ENCODE data around the gene SLC6A7.

SLC6A7 gene

DNA sequence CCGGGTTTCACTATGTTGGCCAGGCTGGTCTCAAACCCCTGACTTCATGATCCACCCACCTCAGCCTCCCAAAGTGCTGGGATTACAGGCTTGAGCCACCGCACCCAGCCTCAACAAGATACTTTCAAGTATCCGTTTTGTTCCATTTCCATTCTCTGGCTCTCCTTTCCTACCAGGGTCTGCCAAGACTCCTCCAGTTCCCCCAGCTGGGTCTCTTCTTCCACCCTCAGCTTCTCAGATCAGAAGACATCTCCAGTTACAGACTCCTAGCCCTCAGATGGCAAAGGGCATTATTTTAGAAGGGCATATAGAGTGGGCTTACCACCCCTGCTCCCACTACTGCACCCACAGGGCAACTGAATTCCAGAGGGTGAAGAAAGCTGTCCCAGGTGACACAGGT is 32.7 kb upstream of the SLC6A7 start:
- Histone ChIP-seq H3K79me2 (ENCODE audit: control insufficient read depth, insufficient read depth, low read length, poor library complexity) (peaks cover 7% of the 10 kb centered on the region), H3K23ac (ENCODE audit: low read length) (no peak overlapping the region), H2BK12ac (ENCODE audit: low read length) (peak overlapping the region; percentile 39), H3K9ac (ENCODE audit: low read length) (no peak overlapping the region), H2BK120ac (ENCODE audit: insufficient read depth, low read length, poor library complexity) (peak overlapping the region; percentile 26), H4K91ac (ENCODE audit: low read depth, low read length) (peak overlapping the region; percentile 45), H3K4me2 (ENCODE audit: low read length) (no peak overlapping the region), H3K4me3 (ENCODE audit: low read depth, low read length) (no peak overlapping the region), H3K36me3 (ENCODE audit: control insufficient read depth in 1 of 2, insufficient read depth in 2 of 2, low read length in 2 of 2) (peaks cover 9% of the 10 kb centered on the region in 2 experiments), H3K4me1 (ENCODE audit: control insufficient read depth in 1 of 2, insufficient read depth in 2 of 2, low read length in 2 of 2) (peaks cover 30 to 56% of the 10 kb centered on the region in 2 experiments), H3K27ac (ENCODE audit: low read depth, low read length) (no peak overlapping the region), H3K14ac (ENCODE audit: low read length) (no peak overlapping the region), H4K8ac (ENCODE audit: low read depth, low read length) (no peak overlapping the region), H3K18ac (ENCODE audit: low read length) (no peak overlapping the region), H2AK5ac (ENCODE audit: low read length) (peak overlapping the region; percentile 12), H3K9me3 (ENCODE audit: insufficient read depth, low read depth, low read length) (no peaks in the 10 kb centered on the region), H4K12ac (ENCODE audit: low read depth, low read length) (no peak overlapping the region), H2AFZ (ENCODE audit: insufficient read depth, low read length, poor library complexity) (no peak overlapping the region), H3K79me1 (ENCODE audit: low read length) (peaks cover 40% of the 10 kb centered on the region), H3K27me3 (ENCODE audit: insufficient read depth, low read length) (no peaks in the 10 kb centered on the region), H3K4ac (ENCODE audit: low read depth, low read length) (no peak overlapping the region), H2BK5ac (ENCODE audit: low read depth, low read length, poor library complexity) (no peak overlapping the region)
- DNase-seq, result no peak
- no CpG with 5 or more reads among the region's 3 CpGs for WGBS (ENCODE audit: extremely low coverage, insufficient coverage, insufficient read length)

DNA sequence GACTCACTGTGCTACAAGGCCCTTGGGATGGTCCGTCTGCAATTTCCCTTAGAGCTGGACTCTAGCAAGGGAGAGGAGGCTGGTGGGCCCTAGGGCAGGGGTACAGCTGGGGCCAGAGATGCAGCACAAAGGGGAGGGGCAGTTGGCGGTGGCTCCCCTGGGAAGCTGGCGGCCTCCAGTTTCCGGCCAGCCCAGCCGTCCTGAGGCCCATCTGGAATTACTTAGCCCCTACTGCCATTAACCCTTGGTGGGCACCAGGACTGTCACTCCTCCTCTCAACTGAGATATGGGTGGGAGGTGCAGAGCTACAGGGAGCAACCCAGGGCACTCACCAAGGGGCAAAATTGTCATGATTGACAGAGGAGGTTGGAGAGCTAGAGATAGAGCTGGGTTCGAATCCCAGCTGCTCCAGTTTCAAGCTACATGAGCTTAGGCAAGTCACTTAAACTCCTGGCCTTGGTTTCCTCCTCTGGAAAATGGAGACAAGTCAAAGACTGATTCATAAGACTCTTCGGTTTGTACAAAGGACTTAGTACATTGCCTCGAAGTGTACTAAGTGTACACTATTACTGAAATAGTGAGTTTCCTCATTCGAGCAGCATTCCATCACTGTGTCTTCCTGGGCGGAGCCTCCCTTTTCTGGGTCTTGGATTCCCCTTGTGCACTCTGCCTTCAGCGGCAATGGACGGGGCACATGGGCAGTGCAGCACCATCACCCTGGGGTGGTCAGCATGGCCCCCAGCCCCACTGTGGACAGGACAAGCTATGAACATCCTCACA is 31.5 kb upstream of the SLC6A7 start:
- no peak for DNase-seq
- H2AFZ ChIP-seq (ENCODE audit: insufficient read depth, low read length, poor library complexity), result no peak overlapping the region
- H3K27me3 ChIP-seq (ENCODE audit: insufficient read depth, low read length), result no peaks in the 10 kb centered on the region
- H3K18ac ChIP-seq (ENCODE audit: low read length), result peak overlapping the region; percentile 24
- peak overlapping the region; percentile 50 for H2BK12ac ChIP-seq (ENCODE audit: low read length)
- peak overlapping the region; percentile 8 for H2BK5ac ChIP-seq (ENCODE audit: low read depth, low read length, poor library complexity)
- no peak overlapping the region for H4K12ac ChIP-seq (ENCODE audit: low read depth, low read length)
- H3K79me1 ChIP-seq (ENCODE audit: low read length), result peaks cover 44% of the 10 kb centered on the region
- no CpG with 5 or more reads among the region's 12 CpGs for WGBS (ENCODE audit: extremely low coverage, insufficient coverage, insufficient read length)
- peaks cover 34 to 54% of the 10 kb centered on the region in 2 experiments for H3K4me1 ChIP-seq (ENCODE audit: control insufficient read depth in 1 of 2, insufficient read depth in 2 of 2, low read length in 2 of 2)
- H3K14ac ChIP-seq (ENCODE audit: low read length), result peak overlapping the region; percentile 48
- no peak overlapping the region for H3K23ac ChIP-seq (ENCODE audit: low read length)
- H3K4ac ChIP-seq (ENCODE audit: low read depth, low read length), result no peak overlapping the region
- H3K4me2 ChIP-seq (ENCODE audit: low read length), result no peak overlapping the region
- H2BK120ac ChIP-seq (ENCODE audit: insufficient read depth, low read length, poor library complexity), result peak overlapping the region; percentile 52
- no peak overlapping the region for H3K4me3 ChIP-seq (ENCODE audit: low read depth, low read length)
- H3K79me2 ChIP-seq (ENCODE audit: control insufficient read depth, insufficient read depth, low read length, poor library complexity), result peaks cover 7% of the 10 kb centered on the region
- peak overlapping the region; percentile 62 for H4K91ac ChIP-seq (ENCODE audit: low read depth, low read length)
- H3K27ac ChIP-seq (ENCODE audit: low read depth, low read length), result no peak overlapping the region
- H2AK5ac ChIP-seq (ENCODE audit: low read length), result peak overlapping the region; percentile 77
- no peak overlapping the region for H4K8ac ChIP-seq (ENCODE audit: low read depth, low read length)
- H3K9ac ChIP-seq (ENCODE audit: low read length), result no peak overlapping the region
- no peaks in the 10 kb centered on the region for H3K9me3 ChIP-seq (ENCODE audit: insufficient read depth, low read depth, low read length)
- H3K36me3 ChIP-seq (ENCODE audit: control insufficient read depth in 1 of 2, insufficient read depth in 2 of 2, low read length in 2 of 2), result no peaks in the 10 kb centered on the region

DNA sequence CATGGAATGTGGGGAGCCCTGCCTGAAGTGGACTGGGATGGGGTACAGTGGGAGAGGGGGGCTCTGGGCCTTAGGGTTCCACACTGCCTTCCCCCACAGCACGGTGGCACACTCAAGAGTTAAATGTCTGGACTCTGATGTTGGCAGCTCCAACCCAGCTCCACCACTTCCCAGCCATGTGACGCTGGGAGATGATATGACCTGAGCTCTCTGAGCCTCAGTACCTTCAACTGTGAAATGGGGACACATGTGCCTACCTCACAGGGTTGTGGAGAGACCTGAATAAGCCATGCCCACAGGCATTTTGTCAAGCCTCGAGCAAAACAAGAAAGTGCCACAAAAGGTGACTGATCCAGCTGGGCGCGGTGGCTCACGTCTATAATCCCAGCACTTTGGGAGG is 30.8 kb upstream of the SLC6A7 start:
- peaks cover 32 to 52% of the 10 kb centered on the region in 2 experiments for H3K4me1 ChIP-seq (ENCODE audit: control insufficient read depth in 1 of 2, insufficient read depth in 2 of 2, low read length in 2 of 2)
- no peaks in the 10 kb centered on the region for H3K36me3 ChIP-seq (ENCODE audit: control insufficient read depth in 1 of 2, insufficient read depth in 2 of 2, low read length in 2 of 2)
- no peak overlapping the region for H2AFZ ChIP-seq (ENCODE audit: insufficient read depth, low read length, poor library complexity)
- H3K4me2 ChIP-seq (ENCODE audit: low read length), result no peak overlapping the region
- DNase-seq, result no peak
- H4K12ac ChIP-seq (ENCODE audit: low read depth, low read length), result no peak overlapping the region
- H3K4ac ChIP-seq (ENCODE audit: low read depth, low read length), result peak overlapping the region; percentile 40
- H4K91ac ChIP-seq (ENCODE audit: low read depth, low read length), result peak overlapping the region; percentile 62
- H3K79me1 ChIP-seq (ENCODE audit: low read length), result peaks cover 43% of the 10 kb centered on the region
- H2BK5ac ChIP-seq (ENCODE audit: low read depth, low read length, poor library complexity), result peak overlapping the region; percentile 8
- peak overlapping the region; percentile 50 for H2BK12ac ChIP-seq (ENCODE audit: low read length)
- peak overlapping the region; percentile 48 for H3K14ac ChIP-seq (ENCODE audit: low read length)
- no peaks in the 10 kb centered on the region for H3K27me3 ChIP-seq (ENCODE audit: insufficient read depth, low read length)
- peak overlapping the region; percentile 7 for H4K8ac ChIP-seq (ENCODE audit: low read depth, low read length)
- H3K27ac ChIP-seq (ENCODE audit: low read depth, low read length), result no peak overlapping the region
- peak overlapping the region; percentile 24 for H3K18ac ChIP-seq (ENCODE audit: low read length)
- peak overlapping the region; percentile 77 for H2AK5ac ChIP-seq (ENCODE audit: low read length)
- no peaks in the 10 kb centered on the region for H3K9me3 ChIP-seq (ENCODE audit: insufficient read depth, low read depth, low read length)
- no CpG with 5 or more reads among the region's 6 CpGs for WGBS (ENCODE audit: extremely low coverage, insufficient coverage, insufficient read length)
- H3K79me2 ChIP-seq (ENCODE audit: control insufficient read depth, insufficient read depth, low read length, poor library complexity), result peaks cover 7% of the 10 kb centered on the region
- H3K23ac ChIP-seq (ENCODE audit: low read length), result no peak overlapping the region
- H3K4me3 ChIP-seq (ENCODE audit: low read depth, low read length), result no peak overlapping the region
- no peak overlapping the region for H3K9ac ChIP-seq (ENCODE audit: low read length)
- H2BK120ac ChIP-seq (ENCODE audit: insufficient read depth, low read length, poor library complexity), result peak overlapping the region; percentile 52

DNA sequence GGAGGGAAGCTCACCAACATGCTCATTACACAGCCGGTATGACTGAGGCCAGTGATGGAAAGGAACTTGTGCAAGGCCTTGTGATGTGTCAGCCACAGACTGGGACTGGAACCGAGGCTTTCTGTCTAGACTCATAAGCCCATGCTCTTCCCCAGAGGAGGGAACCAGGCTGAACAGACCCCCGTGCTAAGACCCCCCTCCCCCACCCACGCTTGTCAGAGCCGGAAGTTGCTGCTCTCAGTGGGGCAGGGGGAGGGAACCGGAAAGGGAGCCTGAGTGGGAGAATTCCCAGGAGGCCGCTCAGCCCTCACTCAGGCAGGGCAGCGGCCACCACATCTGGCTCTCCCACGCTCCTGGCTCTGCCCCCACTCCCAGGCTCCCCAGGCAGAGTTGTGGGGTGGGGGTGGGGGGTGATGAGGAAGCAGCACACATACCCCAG is 30.1 kb upstream of the SLC6A7 start:
- Histone ChIP-seq H3K9ac (ENCODE audit: low read length) (no peak overlapping the region), H3K9me3 (ENCODE audit: insufficient read depth, low read depth, low read length) (no peaks in the 10 kb centered on the region), H3K4me1 (ENCODE audit: control insufficient read depth in 1 of 2, insufficient read depth in 2 of 2, low read length in 2 of 2) (peaks cover 25 to 52% of the 10 kb centered on the region in 2 experiments), H2BK5ac (ENCODE audit: low read depth, low read length, poor library complexity) (peak overlapping the region; percentile 34), H4K91ac (ENCODE audit: low read depth, low read length) (peak overlapping the region; percentile 95), H2BK120ac (ENCODE audit: insufficient read depth, low read length, poor library complexity) (peak overlapping the region; percentile 71), H3K23ac (ENCODE audit: low read length) (no peak overlapping the region), H3K36me3 (ENCODE audit: control insufficient read depth in 1 of 2, insufficient read depth in 2 of 2, low read length in 2 of 2) (no peaks in the 10 kb centered on the region), H2AK5ac (ENCODE audit: low read length) (peak overlapping the region; percentile 85), H4K12ac (ENCODE audit: low read depth, low read length) (no peak overlapping the region), H3K4me3 (ENCODE audit: low read depth, low read length) (no peak overlapping the region), H3K4me2 (ENCODE audit: low read length) (no peak overlapping the region), H4K8ac (ENCODE audit: low read depth, low read length) (peak overlapping the region; percentile 69), H3K4ac (ENCODE audit: low read depth, low read length) (peak overlapping the region; percentile 18), H3K14ac (ENCODE audit: low read length) (peak overlapping the region; percentile 77), H3K27ac (ENCODE audit: low read depth, low read length) (peak overlapping the region; percentile 18), H3K27me3 (ENCODE audit: insufficient read depth, low read length) (no peaks in the 10 kb centered on the region), H3K79me1 (ENCODE audit: low read length) (peaks cover 36% of the 10 kb centered on the region), H3K18ac (ENCODE audit: low read length) (peak overlapping the region; percentile 68), H3K79me2 (ENCODE audit: control insufficient read depth, insufficient read depth, low read length, poor library complexity) (peaks cover 7% of the 10 kb centered on the region), H2BK12ac (ENCODE audit: low read length) (peak overlapping the region; percentile 80), H2AFZ (ENCODE audit: insufficient read depth, low read length, poor library complexity) (peak overlapping the region; percentile 37)
- no CpG with 5 or more reads among the region's 9 CpGs for WGBS (ENCODE audit: extremely low coverage, insufficient coverage, insufficient read length)
- peak in 1 of 2 donors; percentile 19 for DNase-seq

Data from trophoblast cell (in vitro differentiated cells and primary cell).